HG02870 (cell line): ENCODE results near the gene COPB1.

Experiments
- ATAC-seq: cut with Tn5 transposase; IDR thresholded peaks from one replicate; pipeline ENCODE4 v1.9.1; 2021; ENCODE audit warnings: mild to moderate bottlenecking, moderate library complexity; ENCODE audit not compliant: unreplicated experiment

Gene COPB1

GRCh38 chr11:14443638-14444037 is 56.0 kb downstream of the COPB1 start:
- no peak for ATAC-seq

DNA sequence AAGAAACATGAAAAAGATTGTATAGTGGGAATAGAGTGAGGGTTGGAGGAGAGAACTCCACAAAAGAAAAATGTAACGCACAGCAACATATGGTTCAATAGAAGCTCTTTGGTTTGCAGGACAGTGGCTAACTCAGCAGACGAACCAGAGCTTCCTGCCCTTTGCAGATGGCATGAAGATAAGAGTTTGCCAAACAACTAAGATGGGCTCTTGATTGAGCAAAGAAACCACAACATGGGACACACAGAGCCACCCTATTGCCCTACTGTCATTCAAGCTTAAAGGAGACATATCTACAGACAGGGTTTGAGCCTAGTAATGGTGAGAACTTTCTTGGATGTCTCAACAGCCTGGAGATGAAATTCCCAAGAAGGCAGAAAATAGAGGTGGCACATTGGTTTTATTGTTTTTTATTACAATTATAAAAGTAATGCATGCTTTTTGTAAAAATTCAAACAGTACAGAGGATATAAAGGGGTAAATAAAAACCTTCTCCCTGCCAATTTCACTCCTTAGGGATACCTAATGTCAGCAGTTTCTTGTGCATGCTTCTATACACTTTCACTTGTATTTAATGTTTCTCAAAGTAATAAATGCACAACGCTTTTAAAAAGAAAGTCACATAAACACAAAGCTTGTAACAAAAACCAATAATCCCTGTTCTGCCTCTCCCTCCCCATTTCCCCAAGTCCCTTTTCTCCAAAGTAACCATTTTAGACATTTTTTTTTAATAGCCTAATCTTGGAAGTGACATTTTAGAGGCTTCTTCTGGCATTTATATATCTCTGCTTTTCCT is 63.7 kb downstream of the COPB1 start:
- ATAC-seq = no peak

DNA sequence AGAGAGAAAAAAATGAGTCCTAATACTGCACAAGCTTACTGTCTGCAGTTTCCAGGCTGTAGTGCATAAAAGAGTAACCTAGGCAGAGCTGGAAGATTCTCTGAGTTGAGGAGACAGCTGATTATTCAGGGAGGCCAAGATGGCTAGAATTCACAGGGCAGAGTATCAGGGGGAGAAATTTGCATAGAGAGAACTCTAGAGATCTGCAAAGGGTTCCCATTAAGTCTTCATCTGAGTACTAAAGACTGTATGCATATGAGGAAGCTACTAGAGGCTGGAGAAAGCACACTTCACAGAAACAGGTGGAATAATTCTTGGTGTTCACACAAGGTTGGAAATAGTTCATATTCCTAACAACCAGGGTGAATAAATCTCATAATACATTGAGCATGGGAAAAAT is 74.0 kb downstream of the COPB1 start:
- no peak for ATAC-seq

- no peak for ATAC-seq
Observed at GRCh38 chr11:14424096-14424495, 75.5 kb downstream of the COPB1 start.

DNA sequence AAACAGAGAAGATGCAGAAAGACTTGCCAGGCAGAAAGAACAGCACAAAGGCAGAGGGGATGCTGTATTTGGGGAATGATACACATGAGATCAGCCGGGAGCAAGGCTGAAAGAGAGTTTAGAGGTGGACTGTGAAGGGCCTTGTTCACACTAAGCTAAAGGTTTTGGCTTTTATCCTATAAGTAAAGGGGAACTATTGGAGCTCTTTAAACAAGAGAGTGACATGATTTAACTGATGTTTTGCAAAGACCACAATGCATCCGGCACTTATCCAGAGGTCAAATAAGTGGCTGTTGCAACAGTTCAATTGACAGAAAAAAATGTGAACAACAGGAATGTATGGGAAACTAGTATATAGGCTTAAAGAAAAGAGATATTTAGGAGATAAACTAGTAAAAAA is 76.0 kb downstream of the COPB1 start:
- ATAC-seq = no peak

DNA sequence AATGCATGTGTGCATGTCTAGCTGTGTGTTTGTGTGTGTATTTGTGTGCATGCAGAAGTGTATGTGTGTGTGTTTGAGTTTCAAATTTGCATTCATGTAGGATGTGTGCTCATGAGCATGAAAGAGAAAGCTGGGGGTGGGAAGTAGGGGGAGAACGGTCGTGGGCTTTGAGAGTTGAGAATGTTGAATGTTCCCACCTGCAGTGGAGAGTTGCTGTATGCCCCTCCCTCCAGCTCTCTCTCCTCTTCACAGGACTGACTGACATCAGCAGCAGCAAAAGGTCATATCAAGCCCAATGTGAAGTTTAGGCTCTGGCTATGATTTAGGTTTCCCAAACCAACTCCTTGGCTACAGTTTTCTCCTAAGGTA is 76.8 kb downstream of the COPB1 start:
- no peak for ATAC-seq

DNA sequence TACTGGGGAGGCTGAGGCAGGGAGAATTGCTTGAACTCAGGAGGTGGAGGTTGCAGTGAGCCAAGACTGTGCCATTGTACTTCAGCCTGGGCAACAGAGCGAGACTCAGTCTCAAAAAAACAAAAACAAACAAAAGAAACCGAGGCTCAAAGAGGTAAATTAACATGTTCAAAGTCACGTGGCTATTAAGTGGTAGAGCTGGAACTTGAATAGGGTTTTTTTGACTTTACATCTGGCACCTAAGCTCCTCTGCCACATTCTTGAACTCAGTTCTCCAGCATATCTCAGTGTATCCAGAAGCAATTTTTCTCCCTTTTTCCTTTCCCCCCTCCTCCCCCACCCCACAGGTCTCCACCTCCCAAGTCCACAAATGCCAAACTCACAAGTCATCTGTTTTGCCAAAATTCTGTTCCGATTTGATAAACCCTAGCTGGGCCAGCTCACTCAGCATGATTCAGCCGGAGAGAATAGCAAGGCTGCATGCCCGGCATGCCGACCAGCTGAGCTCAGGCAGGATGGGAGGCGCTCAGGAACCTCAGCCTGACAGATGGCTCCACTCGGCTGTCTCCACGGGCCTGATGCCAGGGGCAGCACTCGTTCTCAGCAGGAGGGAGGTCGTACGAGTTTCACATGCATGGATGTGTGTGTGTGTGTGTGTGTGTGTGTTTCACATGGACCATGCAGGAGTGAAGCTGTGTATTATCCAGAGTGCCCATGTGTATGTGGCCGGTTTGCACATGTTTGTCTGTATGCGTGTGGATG is 77.4 kb downstream of the COPB1 start:
- ATAC-seq = no peak

- no peak for ATAC-seq
Observed at GRCh38 chr11:14420223-14420622, 79.4 kb downstream of the COPB1 start.

DNA sequence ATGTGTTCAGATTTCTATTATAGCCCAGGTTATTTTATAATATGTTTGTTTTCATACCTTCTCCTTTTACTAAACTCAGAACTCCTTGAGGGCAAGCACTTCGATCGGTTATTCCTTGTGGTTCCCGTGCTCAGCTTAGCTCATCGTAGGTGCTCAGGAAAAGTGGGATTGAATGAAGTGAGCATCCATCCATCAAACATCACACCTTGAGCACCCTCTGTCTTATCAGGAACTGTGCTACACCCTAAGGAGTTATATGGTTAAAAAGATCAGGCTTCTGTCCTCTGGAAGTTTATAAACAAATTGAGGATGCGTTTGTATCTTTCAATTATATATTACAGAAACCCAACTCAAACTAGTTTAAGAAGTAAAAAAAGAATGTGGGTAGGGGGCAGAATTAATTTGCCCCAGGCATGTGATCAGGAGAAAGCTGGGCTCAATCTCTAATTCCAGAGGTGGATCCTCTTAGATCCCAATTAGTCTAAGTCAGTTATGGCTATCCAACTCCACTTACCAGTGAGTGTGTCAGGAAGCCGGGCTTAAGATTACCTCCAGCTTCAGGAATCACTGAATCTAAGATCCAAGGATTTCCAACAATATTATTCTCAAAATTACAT is 80.7 kb downstream of the COPB1 start:
- ATAC-seq = no peak

GRCh38 chr11:14417617-14418374 is 81.8 kb downstream of the COPB1 start:
- no peak for ATAC-seq

DNA sequence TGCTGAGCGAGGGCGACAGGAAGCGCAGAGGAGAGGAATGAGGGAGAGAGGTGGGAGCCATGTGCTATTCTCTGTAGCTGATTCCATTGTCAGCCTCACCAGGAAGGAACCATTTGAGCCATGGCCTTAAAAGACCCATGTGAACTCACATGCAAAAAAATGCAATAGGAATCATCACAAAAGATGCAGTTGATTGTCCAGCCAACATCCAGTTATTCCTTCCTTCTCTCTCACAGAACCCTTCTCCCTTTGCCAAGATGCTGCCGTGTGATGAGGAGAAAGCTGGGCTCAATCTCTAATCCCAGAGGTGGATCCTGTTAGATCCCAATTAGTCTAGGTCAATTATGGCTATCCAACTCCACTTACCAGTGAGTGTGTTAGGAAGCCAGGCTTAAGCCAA is 82.4 kb downstream of the COPB1 start:
- no peak for ATAC-seq

- peak; percentile 79 for ATAC-seq
Observed at GRCh38 chr11:14414470-14415461, 84.8 kb downstream of the COPB1 start.

GRCh38 chr11:14413307-14414069 is 86.1 kb downstream of the COPB1 start:
- ATAC-seq = no peak

DNA sequence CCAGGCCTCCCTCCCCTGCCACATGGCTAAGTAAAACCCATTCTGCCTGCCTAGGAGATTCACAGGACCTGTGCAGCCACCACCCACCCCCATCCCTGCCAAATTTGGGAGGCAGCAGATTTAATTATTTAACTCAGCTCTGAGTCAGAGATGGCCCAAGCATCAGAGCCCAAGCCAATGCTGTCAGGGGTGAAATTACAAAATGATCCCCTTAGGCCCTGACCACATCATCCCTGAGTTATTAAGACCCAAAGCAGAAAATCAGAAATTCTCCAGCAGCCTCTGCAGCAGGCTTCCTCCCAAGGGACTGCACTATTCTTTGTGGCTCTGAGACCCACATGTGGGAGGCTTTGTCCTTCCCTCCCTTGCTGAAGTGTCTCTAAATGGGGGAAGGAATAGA is 87.8 kb downstream of the COPB1 start:
- no peak for ATAC-seq

- no peak for ATAC-seq
Observed at GRCh38 chr11:14409891-14410290, 89.7 kb downstream of the COPB1 start.

DNA sequence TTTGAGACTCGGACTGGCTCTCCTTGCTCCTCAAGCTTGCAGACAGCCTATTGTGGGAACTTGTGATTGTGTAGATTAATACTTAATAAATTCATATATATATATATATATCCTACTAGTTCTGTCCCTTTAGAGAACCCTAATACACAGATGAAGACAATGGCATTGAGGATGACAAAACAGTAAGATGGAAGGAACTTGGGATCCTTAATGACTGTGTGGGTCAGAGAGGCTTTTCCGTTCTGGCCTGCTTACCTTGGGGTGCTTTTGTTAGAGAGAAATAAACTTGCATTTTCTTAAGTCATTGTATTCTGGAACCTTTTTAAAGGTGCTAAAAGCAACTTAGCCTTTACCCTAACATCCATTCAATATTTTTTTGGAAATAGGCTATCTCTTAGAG is 91.0 kb downstream of the COPB1 start:
- no peak for ATAC-seq
